Naive thymus-derived CD8-positive, alpha-beta T cell (primary cell): Measurements from ENCODE around the gene C1orf210. TPM values are rescaled to one million over a fixed set of nuclear protein-coding genes. Genes with fewer than 3 reads are reported as not detected.
A peak's percentile ranks its signal among the peaks of the same experiment; 100 is the strongest.

Experiments
- ATAC-seq, 2 donors: fragments of 150-1000 bp; cut with Tn5 transposase in 1 of 2; sonication (Bioruptor Pico), chemical (Tn5 transposase) in 1 of 2; 1 replicate in 1 of 2; 2 replicates in 1 of 2; pipeline ENCODE4 v1.10.0; 2021; ENCODE audit warnings: mild to moderate bottlenecking in 2 of 2, moderate library complexity in 2 of 2
- POLR2A ChIA-PET: fragments of 350-600 bp; sonication (Branson Sonifier 250); formaldehyde crosslinking; loops from one replicate; lab custom pipeline; 2021; ENCODE audit warnings: antibody characterized with exemption; lab: Charles Lee
- DNase-seq, 10 donors: peaks; one replicate each; pipeline versions ENCODE4 v3.0.0 to v3.0.0-alpha.2; 2020 to 2022
- H3K27ac Mint-ChIP-seq, 10 donors: one replicate each; pipeline ENCODE4 v1.8.0; 2020 to 2022; ENCODE audit warnings: mild to moderate bottlenecking in 10 of 10, mixed read lengths in 10 of 10, moderate library complexity in 4 of 10, inconsistent platforms in 1 of 10
- H3K27me3 Mint-ChIP-seq, 5 donors: one replicate each; pipeline ENCODE4 v1.8.0; 2021 to 2022; ENCODE audit warnings: mixed read lengths in 5 of 5
- H3K36me3 Mint-ChIP-seq, 3 donors: one replicate each; pipeline ENCODE4 v1.8.0; 2020 to 2022; ENCODE audit warnings: mixed read lengths in 3 of 3, mild to moderate bottlenecking in 2 of 3, inconsistent platforms in 1 of 3
- H3K4me1 Mint-ChIP-seq, 4 donors: one replicate each; pipeline ENCODE4 v1.8.0; 2021 to 2022; ENCODE audit warnings: mixed read lengths in 4 of 4
- H3K4me3 Mint-ChIP-seq, 10 donors: one replicate each; pipeline ENCODE4 v1.8.0; 2020 to 2022; ENCODE audit warnings: mild to moderate bottlenecking in 10 of 10, mixed read lengths in 10 of 10, moderate library complexity in 6 of 10, inconsistent platforms in 1 of 10
- H3K9me3 Mint-ChIP-seq, 9 donors: one replicate each; pipeline ENCODE4 v1.8.0; 2020 to 2022; ENCODE audit warnings: mixed read lengths in 9 of 9, mild to moderate bottlenecking in 3 of 9, inconsistent platforms in 1 of 9, moderate library complexity in 1 of 9
- polyA plus RNA-seq, 3 donors: library from polyadenylated mRNA; unstranded; fragments of 300-500 nt; fragmentation: Illumina TruSeq; gene quantifications; one replicate each; pipeline ENCODE4 v1.2.3, GENCODE V29; 2021
- total RNA-seq, 8 experiments: library from RNA in 2 of 8; stranded (reverse) in 2 of 8; gene quantifications; one replicate each; pipeline ENCODE4 v1.2.3 and lab custom pipeline; 2021 to 2026

C1orf210 gene
- total and polyA plus RNA-seq, 5 experiments from 2014 or later = 0.13 TPM; not detected in 4

DNA sequence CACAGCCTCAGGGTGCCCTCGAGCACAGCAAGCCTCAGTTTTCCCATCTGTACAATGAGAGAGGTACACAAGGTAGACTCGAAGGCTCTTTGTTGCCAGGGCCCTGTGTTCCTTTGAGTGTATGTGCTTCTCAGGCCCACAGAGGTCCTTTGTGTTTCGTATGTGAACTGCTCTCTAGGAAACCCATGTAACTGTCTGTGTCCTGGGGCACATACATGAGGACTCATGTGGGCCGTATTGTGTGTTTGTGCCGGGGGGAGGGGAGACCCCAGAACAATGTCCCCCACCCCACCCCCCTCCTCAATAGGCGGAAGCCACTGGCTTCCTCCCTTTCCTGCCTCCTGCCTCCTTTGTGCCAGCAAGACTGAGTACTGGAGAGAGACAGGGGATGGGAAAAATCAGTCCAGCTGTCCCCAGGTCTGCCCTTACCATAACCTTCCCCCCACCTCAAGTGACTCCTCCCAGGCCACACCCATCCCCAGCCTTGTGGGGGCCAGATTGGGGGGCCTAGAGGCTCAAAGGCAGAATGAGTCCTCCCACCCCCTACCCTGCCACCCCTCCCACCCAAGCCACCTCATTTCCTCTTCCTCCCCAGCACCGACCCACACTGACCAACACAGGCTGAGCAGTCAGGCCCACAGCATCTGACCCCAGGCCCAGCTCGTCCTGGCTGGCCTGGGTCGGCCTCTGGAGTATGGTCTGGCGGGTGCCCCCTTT, 15.2 kb upstream of the C1orf210 start, which contains the start of gene TIE1:
Gene TIE1 (plus strand): TSS at position 605 of the 717 bp plus-strand sequence. CDS start 90 bp downstream, at position 695.
- ATAC-seq (no peak), DNase-seq (no peak)
- no peaks in the 10 kb centered on the region for H3K9me3 Mint-ChIP-seq
- no peak within 1 kb of the TSS for H3K4me3 Mint-ChIP-seq
- H3K36me3 Mint-ChIP-seq = no peaks in the 10 kb centered on the region
- POLR2A ChIA-PET = no interaction called here
- peaks cover 0 to 5% (median 0%) of the 10 kb centered on the region in 5 donors for H3K27me3 Mint-ChIP-seq
- H3K4me1 Mint-ChIP-seq = peaks cover 7 to 12% (median 8%) of the 10 kb centered on the region in 4 donors
- H3K27ac Mint-ChIP-seq = peak within 1 kb of the TSS in 2 of 10 donors; percentile 9 to 85

GRCh38 chr1:43299101-43299500, 13.7 kb upstream of the C1orf210 start:
- H3K4me3 Mint-ChIP-seq = no peak overlapping the region
- peaks cover 4 to 15% (median 13%) of the 10 kb centered on the region in 4 donors for H3K4me1 Mint-ChIP-seq
- POLR2A ChIA-PET = no interaction called here
- no peak for DNase-seq
- no peaks in the 10 kb centered on the region for H3K36me3 Mint-ChIP-seq
- no peaks in the 10 kb centered on the region for H3K9me3 Mint-ChIP-seq
- no peak for ATAC-seq
- H3K27ac Mint-ChIP-seq = peak overlapping the region in 1 of 10 donors; percentile 30
- H3K27me3 Mint-ChIP-seq = peaks cover 0 to 1% (median 0%) of the 10 kb centered on the region in 5 donors

- no peak overlapping the region for H3K27ac Mint-ChIP-seq
- H3K36me3 Mint-ChIP-seq = no peaks in the 10 kb centered on the region
Measured at GRCh38 chr1:43298055-43298454, 12.7 kb upstream of the C1orf210 start.

DNA sequence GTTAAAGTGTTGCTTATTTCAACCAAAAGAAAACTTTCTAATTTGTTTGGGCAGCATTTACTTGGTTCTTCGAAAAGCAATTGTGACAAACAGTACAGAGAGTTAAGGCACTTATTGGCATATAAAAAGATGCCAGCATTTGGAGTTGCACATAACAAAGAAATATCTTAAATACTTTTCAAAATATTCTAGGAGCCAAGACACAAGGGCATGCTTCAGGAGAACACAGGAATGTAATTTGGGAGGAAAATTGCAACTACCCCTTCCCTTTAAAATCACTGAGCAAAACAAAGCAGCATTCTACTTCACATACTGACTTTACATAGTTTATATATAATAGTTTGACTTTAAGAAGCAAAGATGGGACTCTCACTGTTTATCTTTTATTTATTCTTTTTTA, 10.8 kb upstream of the C1orf210 start:
- POLR2A ChIA-PET = no interaction called here
- Mint-ChIP-seq H3K36me3 (no peaks in the 10 kb centered on the region), H3K4me3 (no peak overlapping the region), H3K9me3 (no peaks in the 10 kb centered on the region), H3K4me1 (peaks cover 4 to 15% (median 13%) of the 10 kb centered on the region in 4 donors), H3K27ac (peak overlapping the region in 5 of 10 donors; percentile 22 to 81 (median 51)), H3K27me3 (no peaks in the 10 kb centered on the region)
- ATAC-seq (no peak), DNase-seq (no peak)

More at GRCh38 chr1:43298055-43298454, 12.7 kb upstream of the C1orf210 start:
- no peak for DNase-seq
- Mint-ChIP-seq H3K27me3 (no peaks in the 10 kb centered on the region), H3K4me3 (no peak overlapping the region), H3K4me1 (peaks cover 4 to 15% (median 13%) of the 10 kb centered on the region in 4 donors), H3K9me3 (no peaks in the 10 kb centered on the region)
- POLR2A ChIA-PET = no interaction called here
- no peak for ATAC-seq

DNA sequence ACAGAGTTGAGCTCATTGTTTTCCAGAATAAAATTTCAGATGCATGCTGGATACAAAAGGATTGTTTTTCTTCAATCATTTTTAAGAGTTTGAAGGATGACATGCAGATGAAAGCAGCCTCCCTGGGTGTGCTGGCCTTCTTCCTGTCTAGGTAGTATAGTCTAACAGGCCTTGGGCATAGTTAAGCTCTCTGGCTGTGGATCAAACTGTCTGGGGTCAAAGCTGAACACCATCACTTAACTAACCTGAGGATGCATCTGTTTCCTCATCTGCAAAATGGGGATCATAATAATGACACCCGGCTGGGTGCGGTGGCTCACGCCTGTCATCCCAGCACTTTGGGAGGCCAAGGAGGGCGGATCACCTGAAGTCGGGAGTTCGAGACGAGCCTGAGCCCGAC, 9.4 kb upstream of the C1orf210 start:
- H3K27me3 Mint-ChIP-seq = no peaks in the 10 kb centered on the region
- H3K4me1 Mint-ChIP-seq = peaks cover 3 to 15% (median 9%) of the 10 kb centered on the region in 4 donors
- no peaks in the 10 kb centered on the region for H3K9me3 Mint-ChIP-seq
- H3K4me3 Mint-ChIP-seq = no peak overlapping the region
- DNase-seq = no peak
- ATAC-seq = no peak
- POLR2A ChIA-PET = no interaction called here
- H3K36me3 Mint-ChIP-seq = no peaks in the 10 kb centered on the region
- H3K27ac Mint-ChIP-seq = peak overlapping the region in 4 of 10 donors; percentile 23 to 85 (median 56)

- POLR2A ChIA-PET = no interaction called here
- peaks cover 3 to 15% (median 9%) of the 10 kb centered on the region in 4 donors for H3K4me1 Mint-ChIP-seq
- peak overlapping the region in 2 of 10 donors; percentile 23 to 85 for H3K27ac Mint-ChIP-seq
- no peak overlapping the region for H3K4me3 Mint-ChIP-seq
- DNase-seq = no peak
- H3K9me3 Mint-ChIP-seq = no peaks in the 10 kb centered on the region
- H3K36me3 Mint-ChIP-seq = no peaks in the 10 kb centered on the region
- no peaks in the 10 kb centered on the region for H3K27me3 Mint-ChIP-seq
- no peak for ATAC-seq
Measured at GRCh38 chr1:43293896-43294760, 8.7 kb upstream of the C1orf210 start.

DNA sequence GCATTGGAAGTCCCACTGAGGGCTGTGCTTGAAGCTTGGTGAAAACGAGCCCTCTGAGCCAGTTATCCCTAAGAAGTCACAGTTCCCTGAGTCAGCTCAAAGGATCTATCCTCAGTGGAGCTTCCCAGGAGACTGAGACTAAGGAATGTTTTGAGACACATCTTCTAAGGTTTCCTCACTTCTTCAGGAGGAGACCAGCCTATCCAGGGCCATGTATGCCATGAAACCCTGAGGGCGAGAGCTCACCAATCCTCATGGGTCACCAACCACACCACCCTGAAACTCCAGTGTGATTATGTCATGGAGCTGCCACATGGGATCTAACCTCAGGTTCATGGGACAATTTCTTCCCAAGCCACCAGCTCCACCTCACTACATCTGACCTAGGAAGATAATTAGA, 7.8 kb upstream of the C1orf210 start:
- DNase-seq (no peak), ATAC-seq (no peak)
- Mint-ChIP-seq H3K4me3 (no peak overlapping the region), H3K9me3 (no peaks in the 10 kb centered on the region), H3K4me1 (peaks cover 3 to 15% (median 9%) of the 10 kb centered on the region in 4 donors), H3K36me3 (no peaks in the 10 kb centered on the region), H3K27ac (no peak overlapping the region), H3K27me3 (no peaks in the 10 kb centered on the region)
- POLR2A ChIA-PET = no interaction called here

GRCh38 chr1:43292679-43293078, 7.3 kb upstream of the C1orf210 start:
- H3K36me3 Mint-ChIP-seq = no peaks in the 10 kb centered on the region
- H3K27me3 Mint-ChIP-seq = peaks cover 0 to 2% (median 0%) of the 10 kb centered on the region in 5 donors
- H3K4me3 Mint-ChIP-seq = no peak overlapping the region
- DNase-seq = no peak
- H3K9me3 Mint-ChIP-seq = no peaks in the 10 kb centered on the region
- H3K4me1 Mint-ChIP-seq = peaks cover 3 to 15% (median 9%) of the 10 kb centered on the region in 4 donors
- no peak overlapping the region for H3K27ac Mint-ChIP-seq
- POLR2A ChIA-PET = no interaction called here
- no peak for ATAC-seq

- POLR2A ChIA-PET = no interaction called here
- no peaks in the 10 kb centered on the region for H3K36me3 Mint-ChIP-seq
Measured at GRCh38 chr1:43292216-43292615, 6.8 kb upstream of the C1orf210 start.

GRCh38 chr1:43288785-43289706, 3.7 kb upstream of the C1orf210 start:
- no peaks in the 10 kb centered on the region for H3K9me3 Mint-ChIP-seq
- DNase-seq (no peak), ATAC-seq (no peak)
- H3K27me3 Mint-ChIP-seq = peaks cover 0 to 10% (median 4%) of the 10 kb centered on the region in 5 donors
- POLR2A ChIA-PET = no interaction called here
- H3K4me3 Mint-ChIP-seq = no peak overlapping the region
- peaks cover 0 to 4% (median 0%) of the 10 kb centered on the region in 4 donors for H3K4me1 Mint-ChIP-seq
- no peak overlapping the region for H3K27ac Mint-ChIP-seq
- H3K36me3 Mint-ChIP-seq = no peaks in the 10 kb centered on the region

More at GRCh38 chr1:43292216-43292615, 6.8 kb upstream of the C1orf210 start:
- no peak overlapping the region for H3K4me3 Mint-ChIP-seq
- DNase-seq = no peak
- no peak overlapping the region for H3K27ac Mint-ChIP-seq
- no peaks in the 10 kb centered on the region for H3K9me3 Mint-ChIP-seq
- peaks cover 0 to 6% (median 2%) of the 10 kb centered on the region in 5 donors for H3K27me3 Mint-ChIP-seq
- H3K4me1 Mint-ChIP-seq = peaks cover 4 to 15% (median 9%) of the 10 kb centered on the region in 4 donors
- no peak for ATAC-seq

GRCh38 chr1:43288058-43288784, 2.8 kb upstream of the C1orf210 start:
- Mint-ChIP-seq H3K9me3 (no peaks in the 10 kb centered on the region), H3K27ac (no peak overlapping the region), H3K27me3 (peaks cover 0 to 10% (median 4%) of the 10 kb centered on the region in 5 donors), H3K36me3 (no peaks in the 10 kb centered on the region), H3K4me3 (no peak overlapping the region), H3K4me1 (peaks cover 0 to 4% (median 0%) of the 10 kb centered on the region in 4 donors)
- POLR2A ChIA-PET = no interaction called here
- DNase-seq (no peak), ATAC-seq (no peak)
